GM21367 (cell line): Measurements from ENCODE around the gene DEFB114.

ENCODE experiments used
- ATAC-seq: cut with Tn5 transposase; IDR thresholded peaks from one replicate; pipeline ENCODE4 v1.9.1; 2021; ENCODE audit not compliant: unreplicated experiment

The DEFB114 gene

GRCh38 chr6:49937017-49937416 is 26.9 kb downstream of the DEFB114 start:
- ATAC-seq, result no peak

GRCh38 chr6:49935387-49935786 is 28.6 kb downstream of the DEFB114 start:
- ATAC-seq, result no peak

GRCh38 chr6:49934770-49935169 is 29.2 kb downstream of the DEFB114 start:
- ATAC-seq, result no peak

GRCh38 chr6:49933526-49933925 is 30.4 kb downstream of the DEFB114 start:
- no peak for ATAC-seq

- ATAC-seq, result no peak
Observed at GRCh38 chr6:49929340-49929739, 34.6 kb downstream of the DEFB114 start.

- ATAC-seq, result no peak
Observed at GRCh38 chr6:49923826-49924225, 40.1 kb downstream of the DEFB114 start.

- no peak for ATAC-seq
Observed at GRCh38 chr6:49919935-49920644, 43.9 kb downstream of the DEFB114 start.

- ATAC-seq, result no peak
Observed at GRCh38 chr6:49919261-49919660, 44.7 kb downstream of the DEFB114 start.

GRCh38 chr6:49918787-49919186 is 45.2 kb downstream of the DEFB114 start:
- ATAC-seq, result no peak

- ATAC-seq, result no peak
Observed at GRCh38 chr6:49915035-49915434, 48.9 kb downstream of the DEFB114 start.

GRCh38 chr6:49913636-49914375 is 50.2 kb downstream of the DEFB114 start:
- no peak for ATAC-seq

- ATAC-seq, result no peak
Observed at GRCh38 chr6:49912196-49912595, 51.8 kb downstream of the DEFB114 start.

GRCh38 chr6:49911252-49911651 is 52.7 kb downstream of the DEFB114 start:
- no peak for ATAC-seq
